ENCODE results near the gene SGMS1. TPM values are rescaled to one million over a fixed set of nuclear protein-coding genes. Genes with fewer than 3 reads are reported as not detected.
"Not testable (repeated sequence)": the region's sequence is repeated elsewhere in the genome, so short reads cannot be mapped to it uniquely, and the experiment has no call there.

The SGMS1 gene
- polyA plus RNA-seq, 4 donors: 42.9 to 61.0 (median 58.0) TPM

- no peak for DNase-seq (ENCODE audit: low read depth in 4 of 4, low spot score in 3 of 4)
These were observed 186.5 kb downstream of the SGMS1 start for GRCh38 chr10:50437248-50437647.

DNA sequence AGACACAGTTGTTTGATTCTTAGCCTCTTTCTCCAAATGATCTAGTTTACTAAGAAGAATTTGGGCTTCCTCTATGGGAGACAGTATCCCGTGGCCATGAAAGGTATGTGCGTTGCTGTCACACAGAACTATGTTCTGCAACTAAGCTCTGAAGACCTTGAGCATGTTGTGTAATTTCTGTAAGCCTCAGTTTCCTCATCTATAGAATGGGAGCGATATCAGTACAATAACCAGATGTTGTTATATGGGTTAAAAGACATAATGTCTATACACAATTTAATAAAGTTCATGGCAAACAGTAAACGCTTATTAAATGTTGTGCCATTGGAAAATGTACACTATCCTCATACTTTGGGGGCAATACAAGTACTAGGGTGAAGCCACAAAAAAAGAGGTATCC is 187.0 kb downstream of the SGMS1 start:
- DNase-seq (ENCODE audit: low read depth in 4 of 4, low spot score in 3 of 4): no peak

DNA sequence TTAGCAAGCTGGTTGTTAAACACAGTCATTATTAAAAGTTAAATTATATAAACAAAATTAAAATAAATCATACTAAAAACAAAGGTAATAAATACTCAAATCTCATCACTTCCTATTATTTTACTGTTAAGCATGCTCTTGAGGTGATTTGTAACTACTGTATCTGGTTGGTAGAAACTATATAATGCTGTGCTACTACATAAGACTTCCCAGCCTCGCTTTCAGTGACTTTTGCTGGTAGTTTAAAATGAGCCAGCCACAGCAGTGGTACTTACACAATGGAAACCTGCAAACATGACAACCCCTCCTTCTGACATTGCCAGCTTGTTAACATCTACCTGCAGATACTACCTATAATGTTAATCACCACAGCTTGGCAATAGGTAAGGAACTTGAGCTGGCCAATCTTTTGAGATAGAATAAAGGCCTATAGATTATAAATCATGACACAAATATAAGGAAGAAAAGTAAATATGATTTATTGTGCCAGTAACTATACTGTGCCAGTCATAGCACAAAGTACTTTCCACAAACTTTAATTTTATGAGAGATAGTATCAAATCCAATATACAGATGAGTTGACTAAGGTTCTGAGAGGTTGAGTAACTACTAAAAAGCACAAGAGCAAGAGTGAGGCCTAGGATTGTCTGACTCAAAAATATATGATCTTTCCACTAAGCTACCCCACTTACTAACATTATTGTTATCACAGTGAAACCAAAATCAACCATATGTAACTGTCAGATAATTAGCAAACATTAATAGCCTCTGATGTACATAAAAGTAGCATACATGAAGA is 191.3 kb downstream of the SGMS1 start:
- no peak for DNase-seq (ENCODE audit: low read depth in 4 of 4, low spot score in 3 of 4)

DNA sequence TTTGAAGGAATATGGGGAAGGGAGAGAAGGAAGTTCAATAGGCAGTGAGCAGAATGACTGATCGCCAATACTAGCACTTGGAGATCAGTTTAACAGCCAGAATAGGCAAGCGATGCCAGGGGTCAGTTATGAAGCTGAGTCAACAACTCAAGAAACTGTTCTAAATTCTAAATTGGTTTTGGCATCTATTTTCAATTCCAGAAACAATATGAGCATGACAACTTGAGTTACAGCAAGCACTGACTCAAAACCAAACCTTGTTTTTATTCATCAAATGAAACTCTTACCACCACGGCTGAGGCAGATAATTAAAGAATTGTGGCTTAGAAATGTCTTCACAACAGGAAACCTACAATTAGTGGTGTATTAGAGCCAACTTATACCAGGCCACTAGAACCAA is 192.0 kb downstream of the SGMS1 start:
- no peak for DNase-seq (ENCODE audit: low read depth in 4 of 4, low spot score in 3 of 4)

DNA sequence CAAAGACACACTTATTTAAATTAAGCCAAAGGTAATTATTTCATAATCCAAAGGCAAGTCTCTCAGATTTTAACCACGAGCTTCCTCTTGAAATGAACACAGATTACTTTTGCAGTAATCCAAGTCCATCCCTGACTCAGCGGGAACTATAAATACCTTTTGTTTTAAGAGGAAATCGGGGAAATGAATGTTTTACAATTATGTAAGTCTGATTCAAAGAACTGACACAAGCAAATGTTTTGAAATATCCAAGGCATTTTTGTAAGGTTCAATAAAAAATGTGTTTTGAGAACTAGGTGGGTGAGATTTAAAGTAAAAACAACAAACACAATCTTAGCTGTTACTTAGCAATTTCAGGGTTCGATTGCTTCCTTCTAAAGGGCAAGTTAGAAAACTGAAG is 192.6 kb downstream of the SGMS1 start:
- no peak for DNase-seq (ENCODE audit: low read depth in 4 of 4, low spot score in 3 of 4)

DNA sequence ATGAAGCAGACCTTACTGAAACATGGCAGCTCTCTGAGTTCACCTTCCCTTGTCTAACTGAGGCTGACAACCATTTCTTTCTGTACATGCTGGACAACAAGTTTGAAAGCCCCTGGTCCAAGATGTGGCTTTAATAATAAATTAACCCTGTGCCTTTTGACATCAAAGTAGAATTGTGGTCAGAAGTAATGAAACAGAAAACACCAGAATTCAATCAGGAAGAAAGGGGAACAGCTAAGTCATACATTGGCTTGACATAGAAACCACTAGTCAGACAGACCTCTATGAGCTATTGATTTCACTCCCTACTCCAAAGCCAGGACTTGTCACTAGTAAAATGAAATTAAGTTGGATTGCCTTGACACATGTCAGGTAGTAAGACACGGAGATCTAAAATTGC is 197.3 kb downstream of the SGMS1 start:
- DNase-seq (ENCODE audit: low read depth in 4 of 4, low spot score in 3 of 4): no peak

GRCh38 chr10:50425215-50425614 is 198.5 kb downstream of the SGMS1 start:
- not testable (repeated sequence) for DNase-seq (ENCODE audit: low read depth in 4 of 4, low spot score in 3 of 4)

DNA sequence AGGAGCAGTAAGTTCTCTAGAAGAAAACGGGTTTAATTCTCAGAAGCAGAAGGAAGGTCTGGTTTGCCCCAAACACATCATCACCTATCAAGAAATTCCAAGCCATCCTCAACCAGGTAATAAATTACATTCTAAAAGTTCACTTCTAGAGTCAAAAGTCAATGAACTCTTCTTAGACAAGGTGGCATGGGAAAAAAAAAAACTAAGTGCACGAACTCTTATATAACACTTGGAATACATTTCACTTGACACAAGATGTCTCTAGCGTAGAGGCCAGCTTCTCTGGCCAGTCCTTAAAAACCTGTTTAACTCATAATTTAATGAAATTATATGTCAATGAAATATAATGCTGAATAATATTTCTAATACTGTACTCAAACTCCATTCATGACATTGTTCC is 200.3 kb downstream of the SGMS1 start:
- DNase-seq (ENCODE audit: low read depth in 4 of 4, low spot score in 3 of 4): no peak

- DNase-seq (ENCODE audit: low read depth in 4 of 4, low spot score in 3 of 4): no peak
These were observed 201.5 kb downstream of the SGMS1 start for GRCh38 chr10:50422259-50422658.

GRCh38 chr10:50421026-50421719 is 202.6 kb downstream of the SGMS1 start:
- peak in 3 of 4 donors; percentile 42 to 53 (median 51) for DNase-seq (ENCODE audit: low read depth in 4 of 4, low spot score in 3 of 4)

DNA sequence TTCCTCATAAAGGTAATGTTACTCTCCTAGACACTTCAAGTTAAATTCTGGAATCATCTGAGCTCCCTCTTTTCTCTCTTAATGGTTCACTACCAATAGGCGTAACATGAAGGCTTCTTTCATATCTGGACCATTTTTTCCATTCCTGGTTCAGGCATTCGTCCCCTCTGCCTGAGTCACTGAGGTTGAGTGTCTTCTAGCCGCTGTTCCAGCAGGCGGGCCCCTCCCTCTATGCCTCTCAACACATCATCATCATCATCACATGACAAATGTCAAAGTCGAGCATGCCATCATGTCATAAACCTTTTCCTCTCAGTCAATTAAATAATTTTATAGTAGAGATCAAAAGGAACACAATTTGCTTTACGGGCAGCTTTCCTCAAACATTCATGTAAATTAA is 203.6 kb downstream of the SGMS1 start:
- DNase-seq (ENCODE audit: low read depth in 4 of 4, low spot score in 3 of 4): no peak

DNA sequence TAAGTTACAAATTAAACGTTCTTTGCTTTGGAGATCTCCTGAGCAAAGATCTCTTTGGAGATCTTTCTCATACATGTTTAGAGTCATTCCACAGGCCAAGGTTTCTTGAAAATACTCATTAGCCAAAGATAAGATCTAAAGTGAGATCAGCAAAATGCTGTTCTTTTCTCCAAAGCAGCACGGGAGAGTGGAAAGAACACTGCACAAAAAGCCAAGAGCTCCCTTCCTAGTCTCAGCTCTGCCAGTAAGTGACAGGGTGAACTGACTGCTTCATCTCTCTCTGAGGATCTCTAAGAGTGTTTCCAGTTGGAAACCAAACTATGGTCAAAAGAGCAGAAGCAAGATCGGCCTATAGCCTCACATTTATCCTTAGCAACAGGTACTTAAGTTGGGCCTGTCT is 204.0 kb downstream of the SGMS1 start:
- no peak for DNase-seq (ENCODE audit: low read depth in 4 of 4, low spot score in 3 of 4)

- DNase-seq (ENCODE audit: low read depth in 4 of 4, low spot score in 3 of 4): no peak
These were observed 204.7 kb downstream of the SGMS1 start for GRCh38 chr10:50419091-50419490.

GRCh38 chr10:50417886-50418830 is 205.6 kb downstream of the SGMS1 start:
- DNase-seq (ENCODE audit: low read depth in 4 of 4, low spot score in 3 of 4): peak; percentile 29 to 49 (median 40)

GRCh38 chr10:50417486-50417885 is 206.3 kb downstream of the SGMS1 start:
- DNase-seq (ENCODE audit: low read depth in 4 of 4, low spot score in 3 of 4): no peak

GRCh38 chr10:50416881-50417280 is 206.9 kb downstream of the SGMS1 start:
- no peak for DNase-seq (ENCODE audit: low read depth in 4 of 4, low spot score in 3 of 4)

DNA sequence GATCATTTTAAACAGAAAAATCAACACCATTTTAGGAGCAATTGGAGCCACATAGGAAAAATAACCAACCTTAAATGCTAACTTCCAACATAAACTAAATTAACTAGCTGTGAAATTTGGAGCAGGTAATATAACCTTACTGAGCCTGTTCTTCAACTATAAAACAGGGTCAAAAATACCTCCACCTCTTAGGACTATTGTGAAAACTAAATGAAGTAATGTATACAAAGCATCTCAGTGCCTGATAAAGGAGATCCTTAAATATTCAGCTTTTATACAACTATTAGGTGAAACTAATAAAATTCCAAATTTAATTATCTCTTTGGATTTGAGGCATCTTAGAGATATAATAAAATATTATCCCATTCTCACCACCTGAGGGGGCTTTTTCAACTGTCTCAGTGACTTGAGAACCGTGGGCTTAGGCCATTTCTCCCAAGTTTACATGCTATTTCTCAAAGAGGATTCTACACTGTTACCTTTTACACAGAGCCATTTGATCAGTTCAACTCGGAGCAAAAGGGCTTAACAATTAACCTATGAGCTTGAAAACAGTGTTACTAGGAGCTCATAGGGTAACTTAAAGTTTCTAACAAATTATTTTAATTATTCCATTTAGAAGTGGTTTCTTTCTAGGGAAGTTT is 207.5 kb downstream of the SGMS1 start:
- no peak for DNase-seq (ENCODE audit: low read depth in 4 of 4, low spot score in 3 of 4)

- no peak for DNase-seq (ENCODE audit: low read depth in 4 of 4, low spot score in 3 of 4)
These were observed 208.5 kb downstream of the SGMS1 start for GRCh38 chr10:50415292-50415691.

DNA sequence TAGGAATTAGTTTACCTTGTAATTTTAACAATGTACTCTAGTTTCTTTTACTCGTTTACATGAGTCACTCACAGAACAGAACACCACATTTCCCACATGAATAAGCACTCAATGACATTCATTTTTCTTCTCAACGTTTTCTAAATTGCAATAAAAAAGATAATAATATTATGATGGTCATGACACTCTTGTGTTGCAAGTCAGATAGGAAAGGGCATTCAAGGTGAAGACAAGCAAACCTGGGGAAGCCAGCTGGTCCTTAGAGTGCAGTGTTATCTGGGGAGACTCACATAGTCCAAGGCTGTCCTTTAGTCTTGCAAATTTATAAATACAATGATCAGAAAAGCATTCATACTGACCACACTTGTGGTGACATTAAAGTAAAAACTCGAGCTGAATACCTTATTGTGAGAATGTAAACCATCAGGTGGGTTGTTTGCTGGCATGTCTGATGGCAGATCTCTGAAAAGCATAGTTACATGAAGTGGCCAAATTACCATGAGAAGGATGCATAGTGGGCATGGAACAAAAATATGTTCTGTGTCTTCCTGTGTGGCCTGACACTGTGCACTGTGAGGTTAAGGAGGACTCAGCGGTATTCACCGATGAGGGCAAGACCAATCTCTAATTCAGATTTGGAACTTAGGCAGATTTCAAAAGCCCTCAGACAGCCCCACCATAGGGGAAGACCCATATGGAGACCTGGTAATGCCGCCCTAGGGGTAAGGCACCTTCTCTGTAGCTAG is 213.5 kb downstream of the SGMS1 start:
- DNase-seq (ENCODE audit: low read depth in 4 of 4, low spot score in 3 of 4): no peak

Data from left renal pelvis (tissue), 4 donors.